GM21515 (cell line): ENCODE measurements around the gene C3orf80.
"Not testable (repeated sequence)": the region's sequence is repeated elsewhere in the genome, so short reads cannot be mapped to it uniquely, and the experiment has no call there.

Experiments
- ATAC-seq: cut with Tn5 transposase; IDR thresholded peaks from one replicate; pipeline ENCODE4 v1.9.1; 2021; ENCODE audit not compliant: unreplicated experiment

Gene C3orf80

GRCh38 chr3:160225176-160226025 lies at the start of gene C3orf80:
C3orf80 (plus strand) TSS chr3:160225422; CDS start chr3:160225636, 214 bp downstream.
- peak; percentile 85 for ATAC-seq

GRCh38 chr3:160176923-160177322 lies 48.3 kb upstream of the C3orf80 start:
- ATAC-seq = no peak

- not testable (repeated sequence) for ATAC-seq
Measured at GRCh38 chr3:160178661-160179060, 46.6 kb upstream of the C3orf80 start.

- not testable (repeated sequence) for ATAC-seq
Measured at GRCh38 chr3:160179403-160179802, 45.8 kb upstream of the C3orf80 start.

- ATAC-seq = no peak
Measured at GRCh38 chr3:160179906-160180305, 45.3 kb upstream of the C3orf80 start.

- ATAC-seq = no peak
Measured at GRCh38 chr3:160180581-160181216, 44.5 kb upstream of the C3orf80 start.

- no peak for ATAC-seq
Measured at GRCh38 chr3:160183345-160184076, 41.7 kb upstream of the C3orf80 start.

- ATAC-seq = no peak
Measured at GRCh38 chr3:160184655-160185054, 40.6 kb upstream of the C3orf80 start.

GRCh38 chr3:160185751-160186150 lies 39.5 kb upstream of the C3orf80 start:
- ATAC-seq = no peak

- no peak for ATAC-seq
Measured at GRCh38 chr3:160187288-160187687, 37.9 kb upstream of the C3orf80 start.

GRCh38 chr3:160192310-160193029 lies 32.8 kb upstream of the C3orf80 start:
- no peak for ATAC-seq

- ATAC-seq = no peak
Measured at GRCh38 chr3:160193644-160194192, 31.5 kb upstream of the C3orf80 start.

GRCh38 chr3:160194438-160194837 lies 30.8 kb upstream of the C3orf80 start:
- ATAC-seq = no peak

- no peak for ATAC-seq
Measured at GRCh38 chr3:160195106-160195505, 30.1 kb upstream of the C3orf80 start.

GRCh38 chr3:160196511-160197104 lies 28.6 kb upstream of the C3orf80 start:
- ATAC-seq = no peak

GRCh38 chr3:160199108-160199507 lies 26.1 kb upstream of the C3orf80 start:
- ATAC-seq = no peak

- no peak for ATAC-seq
Measured at GRCh38 chr3:160200353-160200752, 24.9 kb upstream of the C3orf80 start.

GRCh38 chr3:160204396-160205011 lies 20.7 kb upstream of the C3orf80 start:
- not testable (repeated sequence) for ATAC-seq

- ATAC-seq = no peak
Measured at GRCh38 chr3:160205606-160206005, 19.6 kb upstream of the C3orf80 start.

GRCh38 chr3:160210341-160210740 lies 14.9 kb upstream of the C3orf80 start:
- ATAC-seq = no peak
